Measurements from ENCODE around the gene SPEF1. TPM values are rescaled to one million over a fixed set of nuclear protein-coding genes. Genes with fewer than 3 reads are reported as not detected.

SPEF1 gene
- total and polyA plus RNA-seq, 2 experiments from 2014 or later: 0.63 TPM; not detected in 1

GRCh38 chr20:3767427-3768341 lies 13.6 kb downstream of the SPEF1 start, which contains the start of gene ADISSP:
Gene ADISSP (minus strand): TSS chr20:3767753. CDS start chr20:3760100, 7,653 bp downstream.
- peak within 1 kb of the TSS; percentile 76 for H2AFZ ChIP-seq
- no peaks in the 10 kb centered on the region for H3K79me2 ChIP-seq
- peak within 1 kb of the TSS; percentile 94 for H3K4me2 ChIP-seq
- no peaks in the 10 kb centered on the region for H3K9me3 ChIP-seq (ENCODE audit: low read depth)
- TF ChIP-seq, protein P1, sequence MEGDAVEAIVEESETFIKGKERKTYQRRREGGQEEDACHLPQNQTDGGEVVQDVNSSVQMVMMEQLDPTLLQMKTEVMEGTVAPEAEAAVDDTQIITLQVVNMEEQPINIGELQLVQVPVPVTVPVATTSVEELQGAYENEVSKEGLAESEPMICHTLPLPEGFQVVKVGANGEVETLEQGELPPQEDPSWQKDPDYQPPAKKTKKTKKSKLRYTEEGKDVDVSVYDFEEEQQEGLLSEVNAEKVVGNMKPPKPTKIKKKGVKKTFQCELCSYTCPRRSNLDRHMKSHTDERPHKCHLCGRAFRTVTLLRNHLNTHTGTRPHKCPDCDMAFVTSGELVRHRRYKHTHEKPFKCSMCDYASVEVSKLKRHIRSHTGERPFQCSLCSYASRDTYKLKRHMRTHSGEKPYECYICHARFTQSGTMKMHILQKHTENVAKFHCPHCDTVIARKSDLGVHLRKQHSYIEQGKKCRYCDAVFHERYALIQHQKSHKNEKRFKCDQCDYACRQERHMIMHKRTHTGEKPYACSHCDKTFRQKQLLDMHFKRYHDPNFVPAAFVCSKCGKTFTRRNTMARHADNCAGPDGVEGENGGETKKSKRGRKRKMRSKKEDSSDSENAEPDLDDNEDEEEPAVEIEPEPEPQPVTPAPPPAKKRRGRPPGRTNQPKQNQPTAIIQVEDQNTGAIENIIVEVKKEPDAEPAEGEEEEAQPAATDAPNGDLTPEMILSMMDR (IDR thresholded peaks at IDR 0.05; ENCODE audit: poor library complexity): peak; percentile 18
- TF ChIP-seq EZH2 (IDR thresholded peaks at IDR 0.05; ENCODE audit: borderline replicate concordance) (no peak), EZH2phosphoT487 (IDR thresholded peaks at IDR 0.05; ENCODE audit: low read depth, severe bottlenecking, unreplicated experiment) (no peak)
- H3K9me2 ChIP-seq (replicated peaks; ENCODE audit: insufficient read depth): no peaks in the 10 kb centered on the region
- H3K36me3 ChIP-seq (replicated peaks; ENCODE audit: insufficient read depth, low read depth): no peaks in the 10 kb centered on the region
- DNase-seq (ENCODE audit: low spot score): peak; percentile 99
- H3K27me3 ChIP-seq: no peaks in the 10 kb centered on the region
- peaks cover 13% of the 10 kb centered on the region for H3K4me1 ChIP-seq (ENCODE audit: insufficient read depth)
- no peaks in the 10 kb centered on the region for H4K20me1 ChIP-seq (ENCODE audit: insufficient read depth, poor library complexity, severe bottlenecking)
- H3K27ac ChIP-seq: peak within 1 kb of the TSS; percentile 79
- under 1% methylated on average over 48 of the region's 80 CpGs for WGBS (ENCODE audit: low lambda C conversion rate, missing lambda C conversion rate)
- H3K4me3 ChIP-seq: peak within 1 kb of the TSS; percentile 56

DNA sequence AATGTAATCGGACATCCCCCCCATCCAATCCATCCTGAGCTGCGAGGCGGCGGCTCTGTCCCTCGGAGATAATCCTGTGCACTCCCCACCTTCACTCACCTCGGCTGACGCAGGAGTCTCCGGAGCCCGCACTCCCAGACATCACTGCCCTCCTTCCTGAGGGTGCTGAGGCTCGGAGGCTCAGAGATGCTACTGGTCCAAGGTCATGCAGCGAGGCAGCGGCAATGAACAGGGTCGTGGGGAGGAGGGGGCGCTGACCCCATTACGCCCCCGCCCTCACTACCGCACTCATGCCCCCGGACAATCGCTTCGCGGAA lies 14.2 kb downstream of the SPEF1 start:
- Histone ChIP-seq H3K4me2 (peak overlapping the region; percentile 94), H3K9me3 (ENCODE audit: low read depth) (no peaks in the 10 kb centered on the region), H3K4me1 (ENCODE audit: insufficient read depth) (peaks cover 13% of the 10 kb centered on the region), H3K36me3 (replicated peaks; ENCODE audit: insufficient read depth, low read depth) (no peaks in the 10 kb centered on the region), H3K9me2 (replicated peaks; ENCODE audit: insufficient read depth) (no peaks in the 10 kb centered on the region), H3K27ac (no peak overlapping the region), H3K4me3 (peak overlapping the region; percentile 39), H4K20me1 (ENCODE audit: insufficient read depth, poor library complexity, severe bottlenecking) (no peaks in the 10 kb centered on the region), H3K27me3 (no peaks in the 10 kb centered on the region), H2AFZ (peak overlapping the region; percentile 39), H3K79me2 (no peaks in the 10 kb centered on the region)
- TF ChIP-seq EZH2phosphoT487 (IDR thresholded peaks at IDR 0.05; ENCODE audit: low read depth, severe bottlenecking, unreplicated experiment) (no peak), EZH2 (IDR thresholded peaks at IDR 0.05; ENCODE audit: borderline replicate concordance) (no peak)
- TF ChIP-seq, protein P1 (IDR thresholded peaks at IDR 0.05; ENCODE audit: poor library complexity): no peak
- DNase-seq (ENCODE audit: low spot score): no peak
- 4% methylated on average over 17 of the region's 21 CpGs for WGBS (ENCODE audit: low lambda C conversion rate, missing lambda C conversion rate)

DNA sequence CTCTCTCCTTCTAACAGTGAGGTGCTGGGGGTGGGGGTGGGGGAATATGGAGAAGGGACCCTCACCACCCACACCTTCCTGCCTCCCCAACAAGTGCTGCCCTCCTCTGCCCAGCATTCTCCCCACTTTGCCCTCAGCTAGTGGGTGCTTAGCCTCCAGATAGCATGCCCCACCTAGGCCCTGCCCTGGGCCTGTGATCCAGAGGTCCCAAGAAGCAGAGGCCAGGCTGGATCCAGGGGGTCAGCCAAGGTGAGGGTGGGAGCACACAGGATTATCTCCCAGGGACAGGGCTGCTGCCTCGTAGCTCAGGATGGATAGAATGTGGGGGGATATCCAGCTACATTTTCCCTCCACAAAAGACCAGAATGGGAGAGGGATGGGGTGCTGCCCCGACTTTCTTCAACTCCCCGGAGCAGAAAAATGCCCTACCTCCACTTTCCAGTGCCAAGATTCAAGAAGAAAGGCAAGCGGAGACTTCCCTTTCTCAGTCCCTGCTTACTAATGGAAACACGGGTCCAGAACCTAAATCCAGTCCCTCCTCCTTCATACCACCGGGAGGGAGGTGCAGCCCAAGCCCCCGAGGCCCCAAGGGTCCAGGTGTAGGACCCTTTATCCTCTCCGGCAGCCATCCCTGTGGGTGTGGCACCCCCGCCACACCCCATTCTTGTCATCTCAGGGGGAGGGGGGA lies 14.7 kb downstream of the SPEF1 start:
- Histone ChIP-seq H2AFZ (no peak overlapping the region), H3K9me2 (replicated peaks; ENCODE audit: insufficient read depth) (no peaks in the 10 kb centered on the region), H3K9me3 (ENCODE audit: low read depth) (no peaks in the 10 kb centered on the region), H3K36me3 (replicated peaks; ENCODE audit: insufficient read depth, low read depth) (no peaks in the 10 kb centered on the region), H3K4me1 (ENCODE audit: insufficient read depth) (peaks cover 13% of the 10 kb centered on the region), H3K79me2 (no peaks in the 10 kb centered on the region), H3K4me3 (no peak overlapping the region), H3K27ac (no peak overlapping the region), H3K4me2 (peak overlapping the region; percentile 94), H3K27me3 (no peaks in the 10 kb centered on the region), H4K20me1 (ENCODE audit: insufficient read depth, poor library complexity, severe bottlenecking) (no peaks in the 10 kb centered on the region)
- TF ChIP-seq EZH2phosphoT487 (IDR thresholded peaks at IDR 0.05; ENCODE audit: low read depth, severe bottlenecking, unreplicated experiment) (no peak), EZH2 (IDR thresholded peaks at IDR 0.05; ENCODE audit: borderline replicate concordance) (no peak)
- TF ChIP-seq, protein P1 (IDR thresholded peaks at IDR 0.05; ENCODE audit: poor library complexity): no peak
- DNase-seq (ENCODE audit: low spot score): no peak
- WGBS (ENCODE audit: low lambda C conversion rate, missing lambda C conversion rate): 57% methylated on average over 9 of the region's 9 CpGs
